Neural crest cell (in vitro differentiated cells): ENCODE results near the gene LRRC26. TPM values are rescaled to one million over a fixed set of nuclear protein-coding genes. Genes with fewer than 3 reads are reported as not detected.

Experiments used
- DNase-seq: peaks from one replicate; pipeline ENCODE4 v3.0.0; 2021; ENCODE audit warnings: low read depth, mixed read lengths, low spot score
- H3K27ac Mint-ChIP-seq: one replicate; pipeline ENCODE4 v1.8.0; 2021; ENCODE audit warnings: mild to moderate bottlenecking, mixed read lengths; ENCODE audit not compliant: unreplicated experiment
- H3K27me3 Mint-ChIP-seq: 2 replicates; pipeline ENCODE4 v1.8.0; 2021; ENCODE audit warnings: low read depth, mild to moderate bottlenecking, mixed read lengths
- H3K36me3 Mint-ChIP-seq: 2 replicates; pipeline ENCODE4 v1.8.0; 2021; ENCODE audit warnings: low read depth, mild to moderate bottlenecking, mixed read lengths
- H3K4me1 Mint-ChIP-seq: 2 replicates; pipeline ENCODE4 v1.8.0; 2021; ENCODE audit warnings: mixed read lengths
- H3K4me3 Mint-ChIP-seq: one replicate; pipeline ENCODE4 v1.8.0; 2021; ENCODE audit warnings: mild to moderate bottlenecking, mixed read lengths
- H3K9me3 Mint-ChIP-seq: 2 replicates; pipeline ENCODE4 v1.8.0; 2021; ENCODE audit warnings: mixed read lengths
- CTCF ChIP-seq: fragments of 200-600 bp; sonication (generic); conservative IDR thresholded peaks from 2 replicates; pipeline ENCODE4 v1.5.0; 2021; ENCODE audit warnings: antibody characterized with exemption, mild to moderate bottlenecking
- total RNA-seq: library from RNA; stranded (reverse); gene quantifications from 2 replicates; pipeline ENCODE4 v1.2.1, GENCODE V29; 2021

Gene LRRC26
- total RNA-seq, 1 donor from 2014 or later = 0.37 TPM

- Mint-ChIP-seq H3K27ac (no peak overlapping the region), H3K4me1 (no peaks in the 10 kb centered on the region), H3K36me3 (no peaks in the 10 kb centered on the region), H3K4me3 (no peak overlapping the region), H3K27me3 (peaks cover 51% of the 10 kb centered on the region), H3K9me3 (no peaks in the 10 kb centered on the region)
- TF ChIP-seq CTCF = no peak
- DNase-seq = no peak
Observed at GRCh38 chr9:137147091-137147792, 22.6 kb downstream of the LRRC26 start.

- H3K27me3 Mint-ChIP-seq = peaks cover 55% of the 10 kb centered on the region
- DNase-seq = no peak
Observed at GRCh38 chr9:137146527-137146918, 23.3 kb downstream of the LRRC26 start.

GRCh38 chr9:137145731-137146526 lies 23.9 kb downstream of the LRRC26 start:
- DNase-seq = no peak
- H3K4me3 Mint-ChIP-seq = no peak overlapping the region
- no peaks in the 10 kb centered on the region for H3K9me3 Mint-ChIP-seq
- no peak overlapping the region for H3K27ac Mint-ChIP-seq
- H3K4me1 Mint-ChIP-seq = no peaks in the 10 kb centered on the region
- no peaks in the 10 kb centered on the region for H3K36me3 Mint-ChIP-seq
- no peak for TF ChIP-seq CTCF
- H3K27me3 Mint-ChIP-seq = peaks cover 61% of the 10 kb centered on the region

More at GRCh38 chr9:137146527-137146918, 23.3 kb downstream of the LRRC26 start:
- H3K27ac Mint-ChIP-seq = no peak overlapping the region
- H3K4me3 Mint-ChIP-seq = no peak overlapping the region
- no peak for TF ChIP-seq CTCF
- H3K4me1 Mint-ChIP-seq = no peaks in the 10 kb centered on the region
- H3K36me3 Mint-ChIP-seq = no peaks in the 10 kb centered on the region
- no peaks in the 10 kb centered on the region for H3K9me3 Mint-ChIP-seq

GRCh38 chr9:137143459-137143858 lies 26.4 kb downstream of the LRRC26 start:
- no peak overlapping the region for H3K4me3 Mint-ChIP-seq
- no peak for TF ChIP-seq CTCF
- H3K27ac Mint-ChIP-seq = no peak overlapping the region
- no peaks in the 10 kb centered on the region for H3K4me1 Mint-ChIP-seq
- DNase-seq = no peak
- H3K9me3 Mint-ChIP-seq = no peaks in the 10 kb centered on the region
- peaks cover 75% of the 10 kb centered on the region for H3K27me3 Mint-ChIP-seq
- no peaks in the 10 kb centered on the region for H3K36me3 Mint-ChIP-seq

GRCh38 chr9:137141976-137142936 lies 27.6 kb downstream of the LRRC26 start:
- H3K4me1 Mint-ChIP-seq = no peaks in the 10 kb centered on the region
- no peaks in the 10 kb centered on the region for H3K36me3 Mint-ChIP-seq
- no peak overlapping the region for H3K27ac Mint-ChIP-seq
- no peak for DNase-seq
- no peak for TF ChIP-seq CTCF
- H3K9me3 Mint-ChIP-seq = no peaks in the 10 kb centered on the region
- H3K4me3 Mint-ChIP-seq = no peak overlapping the region
- peaks cover 81% of the 10 kb centered on the region for H3K27me3 Mint-ChIP-seq
